ENCODE data around the gene WDR90.
A peak's percentile ranks its signal among the peaks of the same experiment; 100 is the strongest.

The WDR90 gene

GRCh38 chr16:704047-704446 is 54.9 kb downstream of the WDR90 start:
- H3K36me3 ChIP-seq: peaks cover 9% of the 10 kb centered on the region
- TF ChIP-seq, protein P1, sequence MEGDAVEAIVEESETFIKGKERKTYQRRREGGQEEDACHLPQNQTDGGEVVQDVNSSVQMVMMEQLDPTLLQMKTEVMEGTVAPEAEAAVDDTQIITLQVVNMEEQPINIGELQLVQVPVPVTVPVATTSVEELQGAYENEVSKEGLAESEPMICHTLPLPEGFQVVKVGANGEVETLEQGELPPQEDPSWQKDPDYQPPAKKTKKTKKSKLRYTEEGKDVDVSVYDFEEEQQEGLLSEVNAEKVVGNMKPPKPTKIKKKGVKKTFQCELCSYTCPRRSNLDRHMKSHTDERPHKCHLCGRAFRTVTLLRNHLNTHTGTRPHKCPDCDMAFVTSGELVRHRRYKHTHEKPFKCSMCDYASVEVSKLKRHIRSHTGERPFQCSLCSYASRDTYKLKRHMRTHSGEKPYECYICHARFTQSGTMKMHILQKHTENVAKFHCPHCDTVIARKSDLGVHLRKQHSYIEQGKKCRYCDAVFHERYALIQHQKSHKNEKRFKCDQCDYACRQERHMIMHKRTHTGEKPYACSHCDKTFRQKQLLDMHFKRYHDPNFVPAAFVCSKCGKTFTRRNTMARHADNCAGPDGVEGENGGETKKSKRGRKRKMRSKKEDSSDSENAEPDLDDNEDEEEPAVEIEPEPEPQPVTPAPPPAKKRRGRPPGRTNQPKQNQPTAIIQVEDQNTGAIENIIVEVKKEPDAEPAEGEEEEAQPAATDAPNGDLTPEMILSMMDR (IDR thresholded peaks at IDR 0.05; ENCODE audit: low read depth, low read length): no peak
- peaks cover 4% of the 10 kb centered on the region for H3K4me1 ChIP-seq
- H3K9me3 ChIP-seq: no peaks in the 10 kb centered on the region
- H3K27me3 ChIP-seq: no peaks in the 10 kb centered on the region
- no peak for DNase-seq
- peak overlapping the region; percentile 72; the same call in 1 of the 2 replicates for H3K4me3 ChIP-seq (ENCODE audit: low read depth, low read length)

DNA sequence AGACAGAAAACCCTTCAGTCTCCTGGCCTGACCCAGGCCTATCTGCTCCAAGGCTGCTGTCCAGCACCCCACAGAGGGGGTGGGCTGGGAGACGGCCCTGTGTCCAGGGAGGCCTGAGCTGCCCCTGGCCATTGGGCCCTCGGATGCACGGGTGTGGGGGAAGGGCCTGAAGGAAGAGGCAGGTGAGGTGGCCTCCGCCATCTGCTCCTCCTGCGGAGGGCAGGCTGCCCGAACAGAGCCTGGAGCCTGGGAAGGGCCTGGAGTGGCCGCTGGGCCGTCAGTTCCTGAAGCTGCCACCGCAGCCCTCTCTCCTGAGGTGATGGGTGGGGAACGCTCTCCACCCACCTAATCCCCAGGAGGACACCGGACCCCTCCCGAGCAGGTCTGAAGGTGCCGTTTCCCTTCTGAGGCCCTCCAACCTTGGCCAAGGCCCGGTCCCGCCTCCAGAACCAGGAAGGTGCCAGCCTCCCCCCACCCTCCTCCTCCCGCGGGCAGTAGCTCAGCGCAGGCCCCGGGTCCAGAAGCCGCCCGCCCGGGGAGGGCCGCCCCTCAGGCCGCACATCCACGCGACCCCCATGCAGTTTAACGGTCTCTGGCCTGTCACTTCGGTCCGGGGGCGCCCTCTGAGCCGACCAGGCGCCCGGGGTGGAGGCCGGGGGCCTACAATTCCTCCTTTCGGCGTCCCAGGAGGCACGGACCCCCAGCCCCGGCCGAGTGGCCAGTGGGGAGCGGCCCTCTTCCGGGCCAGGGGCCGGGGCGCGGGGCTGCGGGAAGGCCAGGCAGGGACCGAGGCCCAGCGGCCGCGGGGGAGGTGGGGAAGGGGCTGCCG is 55.6 kb downstream of the WDR90 start:
- H3K4me3 ChIP-seq (ENCODE audit: low read depth, low read length): peak overlapping the region; percentile 72
- no peak for DNase-seq
- TF ChIP-seq, protein P1 (IDR thresholded peaks at IDR 0.05; ENCODE audit: low read depth, low read length): no peak
- H3K9me3 ChIP-seq: no peaks in the 10 kb centered on the region
- no peaks in the 10 kb centered on the region for H3K27me3 ChIP-seq
- H3K36me3 ChIP-seq: peaks cover 9% of the 10 kb centered on the region
- H3K4me1 ChIP-seq: peaks cover 9% of the 10 kb centered on the region

DNA sequence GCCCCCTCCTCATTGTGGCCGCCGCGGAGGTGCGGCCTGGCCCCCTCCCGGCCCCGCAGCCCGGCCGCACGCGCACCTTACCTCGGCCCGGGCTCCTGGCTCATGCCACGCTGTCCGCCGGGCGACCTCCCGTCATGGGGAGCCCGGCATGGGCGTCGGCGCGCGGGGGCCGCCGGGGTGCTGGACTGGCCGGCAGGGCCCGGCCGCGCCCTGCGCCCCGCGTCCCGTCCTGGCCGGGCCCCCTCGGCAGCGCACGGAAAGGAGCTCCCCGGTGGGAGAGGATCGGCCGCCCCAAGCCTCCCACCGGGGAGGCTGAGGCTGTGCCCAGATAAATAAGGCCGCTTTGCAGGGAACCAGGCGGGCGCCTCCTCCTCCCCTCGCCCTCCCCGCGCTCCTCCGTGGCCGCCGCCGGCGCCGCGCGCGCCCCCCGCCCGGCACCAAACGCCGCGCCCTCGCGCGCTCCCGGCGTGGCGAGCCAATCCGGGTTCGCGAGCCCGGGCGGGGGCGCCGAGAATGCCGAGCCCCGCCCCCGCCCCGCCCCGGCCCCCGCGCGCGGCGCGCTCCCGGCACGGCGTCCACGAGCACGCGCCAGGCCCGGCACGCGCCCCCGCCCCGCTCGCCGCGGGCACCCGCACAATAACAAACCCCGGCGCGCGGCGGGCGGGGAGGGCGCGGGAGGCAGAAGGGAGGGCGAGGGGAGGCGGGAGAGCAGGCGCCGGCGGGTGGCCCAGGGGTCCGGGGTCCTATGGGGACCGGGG is 56.4 kb downstream of the WDR90 start, which contains the start of gene FBXL16:
TSS of gene FBXL16 (minus strand) at position 371 of the 758 bp plus-strand sequence. CDS start 8,396 bp downstream, outside the sequence.
- no peaks in the 10 kb centered on the region for H3K27me3 ChIP-seq
- H3K36me3 ChIP-seq: peaks cover 9% of the 10 kb centered on the region
- TF ChIP-seq, protein P1 (IDR thresholded peaks at IDR 0.05; ENCODE audit: low read depth, low read length): no peak
- peak; percentile 83 for DNase-seq
- peaks cover 18% of the 10 kb centered on the region for H3K4me1 ChIP-seq
- no peaks in the 10 kb centered on the region for H3K9me3 ChIP-seq
- H3K4me3 ChIP-seq (ENCODE audit: low read depth, low read length): peak within 1 kb of the TSS; percentile 72

GRCh38 chr16:706189-707061 is 57.3 kb downstream of the WDR90 start:
- H3K36me3 ChIP-seq: peaks cover 9% of the 10 kb centered on the region
- TF ChIP-seq, protein P1 (IDR thresholded peaks at IDR 0.05; ENCODE audit: low read depth, low read length): no peak
- peak overlapping the region; percentile 51 for H3K4me3 ChIP-seq (ENCODE audit: low read depth, low read length)
- no peaks in the 10 kb centered on the region for H3K27me3 ChIP-seq
- DNase-seq: no peak
- H3K9me3 ChIP-seq: no peaks in the 10 kb centered on the region
- peaks cover 26% of the 10 kb centered on the region for H3K4me1 ChIP-seq

GRCh38 chr16:707062-707538 is 57.9 kb downstream of the WDR90 start:
- no peaks in the 10 kb centered on the region for H3K27me3 ChIP-seq
- H3K4me3 ChIP-seq (ENCODE audit: low read depth, low read length): no peak overlapping the region
- H3K36me3 ChIP-seq: peaks cover 9% of the 10 kb centered on the region
- DNase-seq: no peak
- TF ChIP-seq, protein P1 (IDR thresholded peaks at IDR 0.05; ENCODE audit: low read depth, low read length): no peak
- H3K4me1 ChIP-seq: peaks cover 28% of the 10 kb centered on the region
- H3K9me3 ChIP-seq: no peaks in the 10 kb centered on the region
